DOHH2 (cell line): Measurements from ENCODE around the gene MGAT4D.

Experiments
- H3F3A ChIP-seq: fragments of 200-600 bp; sonication (generic), shearing (Covaris generic); 2 replicates; pipeline ENCODE4 v1.6.0; 2016; ENCODE audit warnings: antibody characterized with exemption, mild to moderate bottlenecking; ENCODE audit not compliant: control insufficient read depth, insufficient read depth
- H3K27ac ChIP-seq: fragments of 200-600 bp; sonication (generic); 2 replicates; pipeline ENCODE4 v1.5.1; 2014; ENCODE audit warnings: low read depth, mild to moderate bottlenecking, low read length, moderate library complexity
- H3K27me3 ChIP-seq: fragments of 200-600 bp; sonication (generic); 2 replicates; pipeline ENCODE4 v1.6.1; 2014; ENCODE audit warnings: mild to moderate bottlenecking, low read length, mixed read lengths; ENCODE audit not compliant: control insufficient read depth
- H3K36me3 ChIP-seq: fragments of 200-600 bp; sonication (generic); 2 replicates; pipeline ENCODE4 v1.6.1; 2014; ENCODE audit warnings: mild to moderate bottlenecking, low read length, moderate library complexity, mixed read lengths; ENCODE audit not compliant: control insufficient read depth
- H3K4me1 ChIP-seq: fragments of 200-600 bp; sonication (generic); 2 replicates; pipeline ENCODE4 v1.6.1; 2014; ENCODE audit warnings: mild to moderate bottlenecking, low read length, mixed read lengths; ENCODE audit not compliant: control insufficient read depth
- H3K4me2 ChIP-seq: fragments of 200-600 bp; sonication (generic); 2 replicates; pipeline ENCODE4 v1.6.0; 2014; ENCODE audit warnings: mild to moderate bottlenecking, low read length, moderate library complexity
- H3K4me3 ChIP-seq: fragments of 200-600 bp; sonication (generic); 2 replicates; pipeline ENCODE4 v1.5.1; 2014; ENCODE audit warnings: mild to moderate bottlenecking, low read length, mixed read lengths
- H3K79me2 ChIP-seq: fragments of 200-600 bp; sonication (generic); 2 replicates; pipeline ENCODE4 v1.6.1; 2014; ENCODE audit warnings: mild to moderate bottlenecking, low read length, mixed read lengths; ENCODE audit not compliant: control insufficient read depth
- H3K9me2 ChIP-seq: fragments of 200-600 bp; sonication (generic); replicated peaks from 2 replicates; pipeline ENCODE4 v1.6.1; 2014; ENCODE audit warnings: mild to moderate bottlenecking, low read length, mixed read lengths; ENCODE audit not compliant: control insufficient read depth
- H3K9me3 ChIP-seq: fragments of 200-600 bp; sonication (generic); 2 replicates; pipeline ENCODE4 v1.6.1; 2014; ENCODE audit warnings: antibody characterized with exemption, low read length, mixed read lengths; ENCODE audit not compliant: control insufficient read depth, insufficient read depth
- H4K20me1 ChIP-seq: fragments of 200-600 bp; sonication (generic); 2 replicates; pipeline ENCODE4 v1.6.0; 2014; ENCODE audit warnings: low read depth, mild to moderate bottlenecking, antibody characterized with exemption, low read length, moderate library complexity; ENCODE audit not compliant: control insufficient read depth, insufficient read depth
- CTCF ChIP-seq: fragments of 200-600 bp; sonication (generic); IDR thresholded peaks from one replicate; pipeline ENCODE4 v1.5.1; 2014; ENCODE audit warnings: antibody characterized with exemption, mild to moderate bottlenecking, low read depth, low read length; ENCODE audit not compliant: poor library complexity, severe bottlenecking
- EZH2phosphoT487 ChIP-seq: fragments of 200-600 bp; sonication (generic); IDR thresholded peaks from 2 replicates; pipeline ENCODE4 v1.6.1; 2017; ENCODE audit warnings: borderline replicate concordance, mild to moderate bottlenecking, antibody characterized with exemption, low read length, moderate library complexity, mixed read lengths

The MGAT4D gene

GRCh38 chr4:140400111-140400510 is 98.0 kb downstream of the MGAT4D start:
- Histone ChIP-seq H3K27ac (no peak overlapping the region), H3K36me3 (no peaks in the 10 kb centered on the region), H4K20me1 (no peaks in the 10 kb centered on the region), H3K4me1 (no peaks in the 10 kb centered on the region), H3K79me2 (no peaks in the 10 kb centered on the region), H3F3A (no peaks in the 10 kb centered on the region), H3K9me2 (no peaks in the 10 kb centered on the region), H3K9me3 (no peaks in the 10 kb centered on the region), H3K4me3 (no peak overlapping the region), H3K4me2 (no peak overlapping the region), H3K27me3 (no peaks in the 10 kb centered on the region)
- TF ChIP-seq EZH2phosphoT487 = no peak

GRCh38 chr4:140395668-140396067 is 102.4 kb downstream of the MGAT4D start:
- Histone ChIP-seq H3K4me1 (no peaks in the 10 kb centered on the region), H3K9me3 (no peaks in the 10 kb centered on the region), H3K36me3 (no peaks in the 10 kb centered on the region), H3K4me2 (no peak overlapping the region), H3K9me2 (no peaks in the 10 kb centered on the region), H3K79me2 (no peaks in the 10 kb centered on the region), H4K20me1 (no peaks in the 10 kb centered on the region), H3K27me3 (no peaks in the 10 kb centered on the region), H3K27ac (no peak overlapping the region), H3K4me3 (no peak overlapping the region), H3F3A (no peaks in the 10 kb centered on the region)
- no peak for TF ChIP-seq EZH2phosphoT487
- no peak for TF ChIP-seq CTCF
